Suppressor macrophage (primary cell): Measurements from ENCODE around the gene MRPL12.

Experiments used
- DNase-seq, 4 experiments: peaks; one replicate each; pipeline ENCODE4 v3.0.0-alpha.2; 2020 to 2022

The MRPL12 gene

GRCh38 chr17:81701288-81702071 is 1.7 kb upstream of the MRPL12 start:
- peak in 1 of 4 experiments; percentile 19 for DNase-seq

DNA sequence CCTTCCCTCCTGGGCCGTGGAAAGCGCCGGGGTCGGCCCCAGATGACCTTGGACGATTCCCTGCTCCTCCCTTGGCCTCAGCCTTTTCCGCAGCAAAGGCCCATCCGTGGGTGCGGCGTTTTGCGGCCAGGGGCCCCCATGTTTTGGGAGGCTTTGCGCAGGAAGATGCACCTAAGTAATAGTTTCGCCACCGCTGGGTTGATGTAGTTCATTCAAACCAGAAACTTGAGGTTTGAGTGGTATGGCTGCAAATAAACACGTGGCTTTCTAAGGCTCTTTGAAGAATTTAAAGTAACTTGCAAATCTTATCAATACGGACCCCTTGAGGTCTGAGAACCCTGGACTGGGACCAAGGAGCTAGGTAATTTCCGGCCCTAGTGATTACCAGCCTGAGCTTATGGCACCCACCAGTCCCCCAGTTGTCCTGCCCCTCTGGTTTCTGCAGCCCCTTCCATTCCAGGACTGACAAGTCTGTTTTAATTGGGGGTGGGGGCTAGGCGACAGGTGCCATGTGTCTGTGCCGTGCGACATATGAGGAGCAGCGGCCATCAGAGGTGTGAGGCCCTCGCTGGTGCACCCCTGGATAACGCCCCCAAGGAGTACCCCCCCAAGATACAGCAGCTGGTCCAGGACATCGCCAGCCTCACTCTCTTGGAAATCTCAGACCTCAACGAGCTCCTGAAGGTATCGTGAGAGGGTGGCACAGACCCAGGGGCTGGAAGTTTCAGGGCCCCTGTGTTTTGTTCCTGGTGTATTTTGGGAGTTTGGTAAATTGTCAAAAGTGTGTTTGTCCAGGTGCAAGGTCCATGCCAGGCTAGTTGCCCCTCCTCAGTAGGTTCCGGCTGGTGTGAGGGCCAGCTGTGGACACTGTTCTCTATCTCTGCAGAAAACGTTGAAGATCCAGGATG is 834 bp downstream of the MRPL12 start:
- DNase-seq = peak; percentile 9 to 45 (median 26)

DNA sequence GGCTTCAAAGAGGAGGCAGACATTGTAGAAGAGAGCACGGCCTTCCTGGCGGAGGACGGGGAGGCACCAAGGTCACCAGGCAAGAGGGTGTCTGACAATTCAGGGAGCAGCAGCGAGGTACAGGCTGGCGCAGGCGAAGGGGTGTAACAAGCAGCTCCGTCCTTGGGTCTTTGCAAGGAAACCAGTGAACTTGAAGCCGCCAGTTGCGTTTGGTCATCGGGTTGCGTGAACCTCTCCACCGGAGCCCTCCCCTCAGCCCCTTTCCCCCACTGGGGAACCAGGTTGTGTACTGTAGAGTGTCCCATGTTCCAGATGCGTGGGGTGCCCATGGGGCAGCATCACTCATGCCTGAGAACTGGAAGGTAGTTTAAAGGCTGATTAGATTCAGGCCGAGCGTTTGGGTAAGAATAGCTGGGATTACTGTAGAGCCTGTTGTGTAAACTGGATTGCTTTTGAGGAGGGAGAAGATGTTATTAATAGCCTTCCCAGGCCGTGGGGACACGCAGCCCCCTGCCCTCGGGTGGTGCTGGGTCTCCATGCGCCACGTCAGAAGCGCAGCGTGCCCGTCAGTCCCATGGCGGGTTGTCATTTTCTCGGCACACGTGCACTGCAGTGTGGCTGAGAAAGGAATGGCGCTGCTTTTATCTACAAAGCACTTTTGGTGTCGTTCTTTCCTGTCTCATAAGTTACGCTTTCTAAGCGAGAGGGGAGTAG is 2.5 kb downstream of the MRPL12 start:
- no peak for DNase-seq

DNA sequence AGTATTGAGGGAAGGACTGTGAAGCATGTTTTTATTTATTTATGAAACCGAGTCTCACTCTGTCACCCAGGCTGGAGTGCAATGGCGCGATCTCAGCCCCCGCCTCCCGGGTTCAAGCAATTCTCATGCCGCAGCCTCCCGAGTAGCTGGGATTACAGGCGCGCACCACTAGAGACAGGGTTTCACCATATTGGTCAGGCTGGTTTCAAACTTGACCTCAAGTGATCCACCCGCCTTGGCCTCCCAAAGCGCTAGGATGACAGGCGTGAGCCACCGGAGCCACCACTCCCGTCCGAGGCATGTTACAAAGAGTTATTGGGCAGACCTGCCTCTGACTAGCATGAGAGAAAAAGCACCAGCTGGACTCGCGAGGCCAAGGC is 3.1 kb downstream of the MRPL12 start:
- DNase-seq = no peak

DNA sequence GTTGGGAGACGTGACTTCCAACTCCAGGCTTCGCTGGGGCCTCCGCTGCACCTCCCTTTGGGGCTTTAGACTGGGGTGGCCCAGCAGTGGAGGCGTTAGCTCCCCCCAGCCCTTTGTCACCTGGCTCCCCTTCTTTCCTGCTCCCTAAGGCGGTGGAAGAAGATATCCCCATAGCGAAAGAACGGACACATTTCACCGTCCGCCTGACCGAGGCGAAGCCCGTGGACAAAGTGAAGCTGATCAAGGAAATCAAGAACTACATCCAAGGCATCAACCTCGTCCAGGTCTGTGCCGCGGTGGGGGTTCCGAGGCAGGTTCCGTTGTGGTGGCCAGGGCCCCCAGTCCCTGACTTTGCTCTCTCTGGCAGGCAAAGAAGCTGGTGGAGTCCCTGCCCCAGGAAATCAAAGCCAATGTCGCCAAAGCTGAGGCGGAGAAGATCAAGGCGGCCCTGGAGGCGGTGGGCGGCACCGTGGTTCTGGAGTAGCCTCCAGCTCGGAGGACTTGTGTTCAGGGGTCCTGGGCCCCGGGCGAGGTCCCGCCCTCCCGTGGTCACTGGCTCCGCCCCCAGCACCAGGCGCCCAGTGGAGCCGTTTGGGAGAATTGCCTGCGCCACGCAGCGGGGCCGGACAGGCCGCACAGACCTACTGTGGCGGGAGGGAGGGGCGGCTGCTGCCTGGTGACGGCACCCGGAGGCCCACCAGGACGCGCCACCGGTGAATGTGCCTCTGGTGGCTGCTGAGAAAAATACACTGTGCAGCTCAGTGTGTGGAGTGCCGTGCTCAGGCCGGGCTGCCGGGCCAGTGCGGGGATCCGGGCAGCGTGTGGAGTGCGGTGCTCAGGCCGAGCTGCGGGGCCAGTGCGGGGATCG is 3.8 kb downstream of the MRPL12 start:
- no peak for DNase-seq

DNA sequence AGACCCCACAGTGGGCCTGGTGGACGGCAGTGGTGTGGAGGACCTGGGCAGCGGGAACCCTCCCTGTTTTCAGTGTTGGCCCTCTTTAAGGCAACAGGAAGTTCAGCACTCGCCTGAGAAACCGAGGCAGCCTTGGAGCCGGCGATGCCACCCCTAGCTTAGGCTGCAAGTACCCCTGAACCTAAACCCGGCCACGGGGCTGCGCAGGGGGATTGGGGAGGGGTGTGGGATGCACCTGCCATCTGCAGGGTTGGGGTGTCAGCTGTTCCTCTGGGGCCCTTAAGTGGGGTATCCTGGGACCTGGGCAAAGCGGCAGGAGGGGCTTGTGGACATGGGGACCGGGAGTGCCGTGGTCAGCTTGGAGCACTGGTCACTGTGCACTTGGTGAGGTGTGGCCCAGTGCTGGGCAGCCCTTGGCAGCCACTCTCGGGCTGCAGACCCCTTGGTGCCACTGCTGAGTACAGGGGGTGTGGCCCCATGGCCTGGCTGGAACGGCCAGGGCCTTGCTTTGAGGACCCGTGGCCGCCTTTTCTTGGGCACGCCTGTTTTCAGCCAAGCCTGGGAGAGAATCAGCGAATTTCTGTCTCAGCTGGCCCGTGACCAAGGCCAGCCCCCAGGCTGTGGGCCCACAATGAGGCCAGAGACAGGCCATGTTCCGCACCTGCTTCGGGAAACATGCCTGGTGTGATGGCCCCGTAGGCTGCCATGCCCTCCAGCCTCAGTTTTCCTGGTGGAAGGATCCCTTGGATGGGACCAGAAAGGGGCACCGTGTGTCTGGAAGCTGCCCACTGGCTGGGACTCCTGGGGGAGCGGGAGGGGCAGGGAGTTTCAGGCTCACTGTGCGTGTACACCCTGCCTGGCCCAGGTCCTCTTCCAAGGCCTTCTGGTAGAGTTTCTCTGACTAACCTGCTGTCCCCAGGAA is 4.8 kb downstream of the MRPL12 start:
- DNase-seq = no peak

- no peak for DNase-seq
Measured at GRCh38 chr17:81708739-81709185, 5.6 kb downstream of the MRPL12 start.

DNA sequence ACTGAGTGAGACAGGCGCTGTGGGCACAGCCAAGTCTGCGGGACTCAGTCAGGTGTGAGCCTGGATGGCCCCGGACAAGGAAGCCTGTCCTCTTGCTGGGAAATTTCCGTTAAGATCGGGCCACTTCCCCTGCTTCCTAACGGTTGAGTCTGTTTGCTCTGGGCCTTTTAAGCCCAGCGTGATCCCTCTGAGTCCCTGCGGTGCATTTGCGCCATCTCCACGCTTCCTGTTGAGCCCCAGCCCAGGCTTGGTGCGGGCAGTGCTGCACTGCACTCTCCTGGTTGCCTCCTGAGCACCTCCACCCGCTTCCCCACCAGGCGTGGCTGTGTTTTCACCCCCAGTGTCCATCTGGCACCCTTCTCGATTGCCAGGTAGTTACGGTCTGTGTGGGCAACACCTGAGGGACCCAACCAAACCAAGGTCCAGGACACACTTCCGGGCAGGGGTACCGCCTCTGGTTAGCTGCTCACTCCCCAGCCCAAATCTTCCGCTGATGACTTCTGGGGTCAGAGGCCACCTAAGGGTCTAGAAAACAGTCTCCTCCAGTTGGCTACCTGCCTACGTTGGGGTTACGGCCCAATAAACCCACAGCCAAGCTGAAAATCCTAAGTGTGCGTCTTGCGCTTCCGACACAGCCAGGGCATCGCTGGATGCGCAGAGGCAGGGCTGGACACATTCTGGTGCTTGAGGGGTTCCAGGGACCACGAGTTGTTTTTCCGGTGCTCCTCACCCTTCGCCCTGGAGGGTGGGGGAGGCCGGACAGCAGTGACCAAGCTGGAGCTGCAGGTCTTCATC is 7.5 kb downstream of the MRPL12 start:
- DNase-seq = peak; percentile 37 to 67 (median 58)

DNA sequence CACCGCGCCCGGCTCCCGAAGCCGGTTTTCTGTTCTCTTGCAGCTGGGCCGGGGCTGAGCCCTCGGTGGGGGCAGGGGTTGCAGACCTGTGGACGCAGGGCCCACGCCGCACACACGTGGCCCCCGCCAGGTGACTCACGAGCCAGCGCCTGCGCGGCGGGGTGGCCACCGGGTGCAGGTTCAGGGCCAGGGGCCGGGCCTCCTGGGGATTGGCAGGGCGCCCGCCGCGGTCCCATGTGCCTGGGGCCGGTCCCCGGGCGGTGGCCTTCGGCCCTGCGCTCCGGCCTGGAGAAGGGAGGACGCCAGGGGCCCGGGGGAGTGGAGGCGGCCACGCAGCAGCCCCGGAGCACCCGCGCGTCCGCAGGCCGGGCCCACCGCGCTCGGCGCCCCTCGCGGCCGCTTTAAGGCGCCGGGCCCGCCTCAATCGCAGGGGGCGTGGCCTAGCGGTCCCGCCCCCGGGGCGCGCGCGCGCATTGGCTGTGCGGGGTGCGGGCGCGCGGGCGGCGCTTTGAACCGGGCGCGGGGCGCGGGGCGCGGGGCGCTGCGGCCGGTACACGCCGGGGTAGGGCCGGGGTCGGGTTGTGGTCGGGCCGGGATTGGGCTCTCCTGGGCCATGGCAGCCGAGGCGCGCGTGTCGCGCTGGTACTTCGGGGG is 8.8 kb downstream of the MRPL12 start, which contains the start of gene SLC25A10:
SLC25A10 (plus strand) TSS at position 471 of the 654 bp plus-strand sequence; CDS start at position 614, 143 bp downstream.
- peak; percentile 84 to 95 (median 91) for DNase-seq

- peak; percentile 20 to 65 (median 38) for DNase-seq
Measured at GRCh38 chr17:81712468-81713003, 9.4 kb downstream of the MRPL12 start.

DNA sequence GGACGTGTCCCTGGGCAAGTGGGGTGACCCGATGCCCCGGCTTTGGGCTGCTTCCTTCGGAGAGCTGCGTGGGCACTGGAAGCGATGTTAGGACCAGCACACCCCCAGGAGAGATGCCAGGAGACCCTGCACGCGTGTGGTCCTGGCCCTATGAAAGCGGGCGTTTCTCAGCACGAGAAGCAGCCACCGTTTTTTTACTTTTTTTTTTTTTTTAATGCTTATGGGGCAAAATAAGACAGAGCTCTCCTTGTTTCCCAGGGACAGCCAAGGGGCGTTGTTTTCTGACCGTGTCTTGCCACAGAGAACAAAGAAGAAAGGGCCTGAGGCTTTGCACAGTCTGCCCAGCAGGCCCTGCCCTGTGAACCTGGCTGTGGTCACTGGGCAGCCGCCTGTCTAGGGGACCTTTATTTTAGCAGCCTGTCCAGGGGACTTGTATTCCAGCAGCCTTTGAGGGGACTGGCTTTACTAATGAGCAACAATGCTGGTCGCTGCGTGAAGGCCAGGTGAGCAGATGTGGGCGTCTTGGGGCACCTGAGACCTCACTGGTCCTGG is 9.9 kb downstream of the MRPL12 start:
- no peak for DNase-seq

DNA sequence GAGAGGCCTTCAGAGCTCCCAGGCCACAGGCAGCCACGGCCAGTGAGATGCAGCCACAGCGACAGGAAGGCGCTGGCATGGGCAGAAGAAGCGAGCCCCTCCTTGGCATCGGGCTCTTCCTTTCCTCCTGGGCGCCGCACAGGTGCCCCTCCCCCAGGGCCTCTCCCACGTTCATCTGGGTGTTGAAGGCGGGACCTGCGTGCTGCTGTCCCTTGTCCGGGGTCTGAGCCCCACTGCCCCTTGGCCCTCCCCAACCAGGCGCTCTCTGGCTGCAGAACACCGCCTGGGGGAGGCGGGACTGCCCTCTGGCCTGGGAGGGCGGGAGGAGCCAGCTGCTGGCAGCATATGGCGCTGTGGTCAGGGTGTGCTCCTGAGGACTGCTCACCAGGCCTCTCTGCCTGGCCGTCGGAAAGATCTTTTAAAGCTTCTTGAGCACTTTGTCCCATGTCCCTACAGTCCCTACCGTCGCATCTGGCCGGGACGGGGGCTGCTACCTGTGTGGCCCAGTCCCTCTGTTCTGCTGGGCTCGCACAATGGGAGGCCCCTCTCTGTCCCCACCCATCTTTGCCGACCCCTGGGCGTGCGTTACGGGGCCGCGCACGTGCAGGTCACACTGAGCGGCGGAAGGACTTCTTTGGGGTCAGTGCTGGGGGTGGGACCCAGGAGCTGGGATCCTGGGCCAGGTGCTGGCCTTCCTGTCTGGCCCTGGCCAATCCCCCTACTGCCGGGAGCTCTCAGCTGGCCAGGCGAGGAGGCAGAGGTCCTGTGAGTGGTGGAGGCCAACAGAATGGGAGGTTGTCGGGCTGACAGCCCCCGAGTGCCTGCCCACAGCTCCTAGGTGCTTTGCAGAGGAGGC is 10.6 kb downstream of the MRPL12 start:
- no peak for DNase-seq

DNA sequence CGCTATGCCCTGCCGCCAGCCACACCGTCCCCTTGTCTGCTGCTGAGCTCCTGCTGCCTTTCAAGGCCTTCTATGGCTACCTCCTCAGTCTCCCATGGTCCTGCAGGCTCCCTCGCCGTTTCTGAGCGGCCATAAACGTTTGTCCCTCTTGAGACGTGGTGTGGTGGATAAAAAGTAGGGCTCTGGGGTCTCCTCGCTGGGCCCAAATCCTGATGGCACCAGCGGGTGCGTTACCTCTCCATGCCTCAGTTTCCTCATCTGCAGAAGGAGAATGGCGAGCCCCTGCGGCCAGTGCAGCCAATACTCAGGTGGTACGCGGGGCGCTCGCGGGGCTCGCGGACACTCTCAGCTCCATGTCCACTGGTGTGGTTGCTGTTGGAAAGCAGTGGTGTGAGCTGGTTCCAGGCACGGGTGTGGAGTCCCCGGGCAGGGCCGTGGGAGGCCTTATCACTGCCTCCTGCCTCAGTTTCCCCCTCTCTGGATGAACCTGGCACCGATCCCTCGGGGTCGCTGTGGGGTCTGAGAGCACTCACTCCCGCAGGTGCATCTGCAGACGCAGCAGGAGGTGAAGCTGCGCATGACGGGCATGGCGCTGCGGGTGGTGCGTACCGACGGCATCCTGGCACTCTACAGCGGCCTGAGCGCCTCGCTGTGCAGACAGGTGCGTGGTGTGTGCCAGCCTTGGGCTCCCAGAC is 11.4 kb downstream of the MRPL12 start:
- no peak for DNase-seq

DNA sequence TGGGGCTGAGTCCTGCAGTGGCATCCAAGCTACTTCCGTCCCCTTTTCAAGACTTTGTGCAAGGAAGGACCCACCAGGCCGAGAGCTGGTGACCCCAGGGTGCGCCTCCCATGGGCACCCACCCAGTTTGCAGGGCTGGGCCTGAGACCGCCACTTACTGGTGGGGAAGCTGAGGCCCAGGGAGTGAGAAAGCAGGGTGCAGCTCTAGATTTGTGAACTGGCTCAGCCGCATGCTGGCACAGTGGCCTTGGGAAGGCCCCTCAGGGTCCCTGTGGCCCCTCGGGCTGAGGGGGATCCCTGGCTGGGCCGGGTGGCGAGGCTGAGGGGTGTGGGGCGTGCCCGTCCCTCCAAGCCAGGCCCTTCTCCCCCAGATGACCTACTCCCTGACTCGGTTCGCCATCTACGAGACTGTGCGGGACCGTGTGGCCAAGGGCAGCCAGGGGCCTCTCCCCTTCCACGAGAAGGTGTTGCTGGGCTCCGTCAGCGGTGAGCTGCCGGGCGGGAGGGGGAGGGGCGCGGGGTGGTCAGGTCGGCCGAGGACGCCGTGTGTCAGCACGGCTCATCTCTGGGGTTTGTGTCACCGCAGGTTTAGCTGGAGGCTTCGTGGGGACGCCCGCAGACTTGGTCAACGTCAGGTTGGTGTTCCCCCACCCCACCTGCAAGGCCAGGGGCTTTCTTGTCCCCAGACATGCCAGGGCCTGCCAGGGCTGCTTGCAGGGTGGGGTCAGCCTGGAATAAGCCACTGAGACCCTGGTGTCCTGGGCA is 12.1 kb downstream of the MRPL12 start:
- DNase-seq = no peak

DNA sequence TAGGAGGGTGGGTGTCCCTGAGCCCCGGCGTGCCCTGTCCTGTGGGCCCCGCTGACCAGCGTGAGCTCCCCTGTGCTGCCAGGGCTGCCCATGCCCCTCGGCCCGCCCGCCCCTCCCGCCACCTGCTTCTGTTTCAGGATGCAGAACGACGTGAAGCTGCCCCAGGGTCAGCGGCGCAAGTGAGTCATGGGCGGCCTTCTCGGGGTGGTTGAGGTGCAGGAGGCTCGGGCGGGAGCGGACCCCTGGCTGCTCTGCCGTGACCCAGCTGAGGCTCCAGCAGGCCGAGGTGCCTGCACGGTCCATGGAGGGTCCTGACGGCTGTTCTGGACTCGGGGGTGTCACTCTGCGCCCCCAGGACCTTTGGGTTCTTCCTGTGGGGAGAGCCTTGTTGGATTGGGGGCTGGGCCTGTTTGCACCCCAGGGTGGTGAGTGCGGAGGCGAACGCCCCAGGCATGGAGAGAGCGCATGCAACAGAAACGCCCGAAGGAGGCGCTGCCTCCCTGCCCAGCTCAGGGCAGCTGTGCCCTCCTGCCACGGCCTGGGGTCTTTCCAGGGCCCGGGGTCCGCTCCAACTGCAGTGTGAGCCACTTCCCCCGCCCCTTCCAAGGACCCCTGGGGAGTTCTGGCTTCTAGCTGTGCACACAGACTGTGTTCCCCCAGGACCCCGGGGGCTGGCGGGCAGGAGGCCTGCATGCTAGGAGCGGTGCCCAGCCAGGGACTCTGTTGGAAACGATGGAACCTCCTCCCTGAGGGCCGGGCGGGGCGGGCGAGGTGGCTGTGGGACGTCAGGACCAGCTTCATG is 12.9 kb downstream of the MRPL12 start:
- no peak for DNase-seq
